ENCODE results near the gene DAB2IP.

The DAB2IP gene

GRCh38 chr9:121819428-121820231, 168.2 kb downstream of the DAB2IP start:
- no peak overlapping the region for H3K4me3 ChIP-seq (replicated peaks; ENCODE audit: low read depth, low read length)
- peak; percentile 10 for DNase-seq (ENCODE audit: extremely low read depth, low read depth)
- TF ChIP-seq, protein P1, sequence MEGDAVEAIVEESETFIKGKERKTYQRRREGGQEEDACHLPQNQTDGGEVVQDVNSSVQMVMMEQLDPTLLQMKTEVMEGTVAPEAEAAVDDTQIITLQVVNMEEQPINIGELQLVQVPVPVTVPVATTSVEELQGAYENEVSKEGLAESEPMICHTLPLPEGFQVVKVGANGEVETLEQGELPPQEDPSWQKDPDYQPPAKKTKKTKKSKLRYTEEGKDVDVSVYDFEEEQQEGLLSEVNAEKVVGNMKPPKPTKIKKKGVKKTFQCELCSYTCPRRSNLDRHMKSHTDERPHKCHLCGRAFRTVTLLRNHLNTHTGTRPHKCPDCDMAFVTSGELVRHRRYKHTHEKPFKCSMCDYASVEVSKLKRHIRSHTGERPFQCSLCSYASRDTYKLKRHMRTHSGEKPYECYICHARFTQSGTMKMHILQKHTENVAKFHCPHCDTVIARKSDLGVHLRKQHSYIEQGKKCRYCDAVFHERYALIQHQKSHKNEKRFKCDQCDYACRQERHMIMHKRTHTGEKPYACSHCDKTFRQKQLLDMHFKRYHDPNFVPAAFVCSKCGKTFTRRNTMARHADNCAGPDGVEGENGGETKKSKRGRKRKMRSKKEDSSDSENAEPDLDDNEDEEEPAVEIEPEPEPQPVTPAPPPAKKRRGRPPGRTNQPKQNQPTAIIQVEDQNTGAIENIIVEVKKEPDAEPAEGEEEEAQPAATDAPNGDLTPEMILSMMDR (IDR thresholded peaks at IDR 0.05; ENCODE audit: low read depth, low read length, missing control alignments) = no peak

- H3K4me3 ChIP-seq (replicated peaks; ENCODE audit: low read depth, low read length) = no peak overlapping the region
- DNase-seq (ENCODE audit: extremely low read depth, low read depth) = no peak
- TF ChIP-seq, protein P1 (IDR thresholded peaks at IDR 0.05; ENCODE audit: low read depth, low read length, missing control alignments) = no peak
These were observed 169.0 kb downstream of the DAB2IP start for GRCh38 chr9:121820286-121821005.

- TF ChIP-seq, protein P1 (IDR thresholded peaks at IDR 0.05; ENCODE audit: low read depth, low read length, missing control alignments) = no peak
- no peak for DNase-seq (ENCODE audit: extremely low read depth, low read depth)
- H3K4me3 ChIP-seq (replicated peaks; ENCODE audit: low read depth, low read length) = no peak overlapping the region
These were observed 169.9 kb downstream of the DAB2IP start for GRCh38 chr9:121821326-121821725.

DNA sequence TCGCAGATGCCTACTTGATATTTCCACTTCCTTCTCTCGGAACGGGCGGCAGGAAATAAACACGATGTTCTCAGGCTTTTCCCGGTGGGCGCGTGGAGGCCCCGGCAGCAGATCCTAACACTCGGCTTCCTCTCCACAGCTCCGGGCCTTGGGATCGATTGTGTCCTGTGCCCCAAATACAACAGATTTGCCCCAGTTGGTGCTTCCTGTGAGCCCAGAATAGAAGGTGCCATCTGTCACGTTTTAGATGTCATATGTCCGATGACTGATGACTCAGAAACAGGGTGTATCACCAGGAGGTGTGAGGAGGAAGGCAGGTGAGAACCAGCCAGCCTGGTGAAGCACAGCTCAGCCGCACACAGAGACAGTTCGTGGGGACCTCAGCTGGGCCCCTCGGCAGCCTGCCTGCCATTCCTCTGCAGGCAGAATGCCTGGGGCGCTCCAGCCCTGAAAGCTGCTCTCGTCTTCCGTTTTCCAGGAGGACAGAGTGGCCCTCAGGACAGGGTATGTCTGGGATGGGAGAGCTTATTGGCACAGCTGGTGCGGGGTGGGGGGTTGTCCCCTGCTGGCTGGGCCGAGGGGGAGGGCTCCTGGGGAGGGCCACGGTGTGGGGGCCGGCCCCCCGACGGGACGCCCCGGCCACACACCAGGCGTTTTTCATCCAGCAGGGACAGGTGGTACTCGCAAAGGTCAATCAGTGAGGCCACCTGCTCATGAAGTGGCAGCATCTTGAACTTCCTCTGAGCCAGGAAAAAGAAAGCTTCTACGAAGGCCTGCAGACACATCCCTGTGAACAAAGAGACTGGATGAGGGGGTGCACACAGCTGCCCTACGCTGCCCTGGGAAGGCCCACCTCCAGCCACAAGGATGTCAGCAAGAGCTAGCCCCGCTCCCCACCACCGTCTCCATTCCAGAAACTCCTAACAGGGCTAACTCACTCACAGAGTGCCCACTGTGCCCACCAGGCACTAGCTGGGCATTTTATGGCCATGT, 171.0 kb downstream of the DAB2IP start:
- no peak for DNase-seq (ENCODE audit: extremely low read depth, low read depth)
- H3K4me3 ChIP-seq (replicated peaks; ENCODE audit: low read depth, low read length) = no peak overlapping the region
- TF ChIP-seq, protein P1 (IDR thresholded peaks at IDR 0.05; ENCODE audit: low read depth, low read length, missing control alignments) = no peak

- no peak for DNase-seq (ENCODE audit: extremely low read depth, low read depth)
- TF ChIP-seq, protein P1 (IDR thresholded peaks at IDR 0.05; ENCODE audit: low read depth, low read length, missing control alignments) = no peak
These were observed 172.2 kb downstream of the DAB2IP start for GRCh38 chr9:121823451-121824169.

DNA sequence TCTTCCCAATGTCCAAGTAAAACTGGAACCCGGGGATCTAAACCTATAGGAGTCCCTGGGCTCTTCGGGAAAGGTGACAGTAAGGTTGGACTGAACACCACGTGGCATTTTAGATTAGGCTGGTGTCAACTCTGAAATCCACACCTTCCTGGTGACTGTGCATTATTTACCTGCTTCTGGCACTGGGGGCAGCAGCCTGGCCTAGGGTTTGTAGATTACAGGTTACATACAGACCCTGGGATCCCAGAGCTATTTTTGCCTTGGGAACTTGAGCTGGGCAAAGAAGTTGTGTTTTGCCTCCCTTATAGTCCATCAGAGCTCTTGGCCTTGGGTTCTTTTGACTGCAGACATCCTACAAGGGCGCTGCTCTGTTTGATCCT, 173.2 kb downstream of the DAB2IP start:
- TF ChIP-seq, protein P1 (IDR thresholded peaks at IDR 0.05; ENCODE audit: low read depth, low read length, missing control alignments) = no peak
- no peak overlapping the region for H3K4me3 ChIP-seq (replicated peaks; ENCODE audit: low read depth, low read length)
- DNase-seq (ENCODE audit: extremely low read depth, low read depth) = no peak

More at GRCh38 chr9:121823451-121824169, 172.2 kb downstream of the DAB2IP start:
- H3K4me3 ChIP-seq (replicated peaks; ENCODE audit: low read depth, low read length) = no peak overlapping the region
